GM06990 (cell line): ENCODE data around the gene PRSS48.
"Not testable (repeated sequence)": the region's sequence is repeated elsewhere in the genome, so short reads cannot be mapped to it uniquely, and the experiment has no call there.

ENCODE experiments used
- DNase-seq: peaks from one replicate; pipeline ENCODE4 v3.0.0-alpha.2; 2011; ENCODE audit not compliant: insufficient read length; ENCODE audit errors: extremely low read depth
- H3K27me3 ChIP-seq: replicated peaks from 2 replicates; pipeline ENCODE4 v1.6.0; 2011; ENCODE audit warnings: low read length; ENCODE audit not compliant: control insufficient read depth, insufficient read depth
- H3K36me3 ChIP-seq: 2 replicates; pipeline ENCODE4 v1.5.1; 2011; ENCODE audit warnings: low read length; ENCODE audit not compliant: control insufficient read depth, insufficient read depth
- H3K4me3 ChIP-seq: replicated peaks from 2 replicates; pipeline ENCODE4 v1.5.1; 2011; ENCODE audit warnings: low read depth, mild to moderate bottlenecking, control low read depth, low read length
- TF ChIP-seq, protein P1 (sequence below): IDR thresholded peaks from 2 replicates; pipeline ENCODE4 v1.5.1; 2011; ENCODE audit warnings: low read length, control low read depth, mild to moderate bottlenecking, inconsistent platforms; ENCODE audit not compliant: insufficient read depth, poor library complexity, severe bottlenecking

PRSS48 gene

DNA sequence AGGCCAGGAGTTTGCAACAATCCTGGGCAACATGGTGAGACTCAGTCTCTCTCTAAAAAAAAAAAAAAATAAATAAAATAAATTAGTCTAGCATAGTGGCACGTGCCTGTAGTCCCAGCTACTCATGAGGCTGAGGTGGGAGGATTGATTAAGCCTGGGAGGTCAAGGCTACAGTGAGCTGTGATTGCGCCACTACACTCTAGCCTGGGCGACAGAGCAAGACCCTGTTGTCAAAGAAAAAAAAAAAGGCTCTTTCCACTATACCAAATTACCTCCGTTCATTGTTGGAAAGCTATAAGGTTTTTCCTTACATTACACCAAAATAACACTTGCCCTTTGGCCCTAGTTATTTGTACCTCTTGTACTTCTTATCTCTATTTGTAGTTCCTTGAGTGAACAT lies 9.9 kb upstream of the PRSS48 start:
- DNase-seq, result no peak
- TF ChIP-seq, protein P1, sequence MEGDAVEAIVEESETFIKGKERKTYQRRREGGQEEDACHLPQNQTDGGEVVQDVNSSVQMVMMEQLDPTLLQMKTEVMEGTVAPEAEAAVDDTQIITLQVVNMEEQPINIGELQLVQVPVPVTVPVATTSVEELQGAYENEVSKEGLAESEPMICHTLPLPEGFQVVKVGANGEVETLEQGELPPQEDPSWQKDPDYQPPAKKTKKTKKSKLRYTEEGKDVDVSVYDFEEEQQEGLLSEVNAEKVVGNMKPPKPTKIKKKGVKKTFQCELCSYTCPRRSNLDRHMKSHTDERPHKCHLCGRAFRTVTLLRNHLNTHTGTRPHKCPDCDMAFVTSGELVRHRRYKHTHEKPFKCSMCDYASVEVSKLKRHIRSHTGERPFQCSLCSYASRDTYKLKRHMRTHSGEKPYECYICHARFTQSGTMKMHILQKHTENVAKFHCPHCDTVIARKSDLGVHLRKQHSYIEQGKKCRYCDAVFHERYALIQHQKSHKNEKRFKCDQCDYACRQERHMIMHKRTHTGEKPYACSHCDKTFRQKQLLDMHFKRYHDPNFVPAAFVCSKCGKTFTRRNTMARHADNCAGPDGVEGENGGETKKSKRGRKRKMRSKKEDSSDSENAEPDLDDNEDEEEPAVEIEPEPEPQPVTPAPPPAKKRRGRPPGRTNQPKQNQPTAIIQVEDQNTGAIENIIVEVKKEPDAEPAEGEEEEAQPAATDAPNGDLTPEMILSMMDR, result no peak
- H3K27me3 ChIP-seq, result no peaks in the 10 kb centered on the region; the same call in 1 of the 2 replicates
- H3K36me3 ChIP-seq, result no peaks in the 10 kb centered on the region
- no peak overlapping the region for H3K4me3 ChIP-seq

DNA sequence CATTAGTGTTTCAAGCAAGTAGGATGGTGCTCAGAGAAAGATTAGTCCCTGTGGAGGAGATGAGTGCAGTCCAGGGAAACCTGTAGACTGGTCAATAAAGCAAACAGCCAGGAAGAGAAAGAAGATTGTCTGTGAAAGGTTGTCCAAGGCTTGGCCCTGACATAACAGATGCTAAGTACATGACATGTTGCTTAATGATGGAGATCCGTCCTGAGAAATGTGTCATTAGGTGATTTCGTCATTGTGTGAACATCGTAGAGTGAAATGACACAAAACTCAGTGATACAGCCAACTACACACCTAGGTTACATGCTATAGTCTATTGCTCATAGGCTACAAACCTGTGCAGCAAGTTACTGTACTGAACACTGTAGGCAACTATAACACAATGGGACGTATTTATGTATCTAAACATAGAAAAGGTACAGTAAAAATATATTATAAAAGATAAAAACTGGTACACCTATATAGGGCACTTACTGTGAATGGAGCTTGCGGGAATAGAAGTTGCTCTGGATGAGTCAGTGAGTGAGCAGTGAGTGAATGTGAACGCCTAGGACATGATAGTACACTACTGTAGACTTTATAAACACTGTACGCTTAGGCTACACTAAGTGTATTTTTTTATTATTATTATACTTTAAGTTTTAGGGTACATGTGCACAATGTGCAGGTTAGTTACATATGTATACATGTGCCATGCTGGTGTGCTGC lies 9.0 kb upstream of the PRSS48 start:
- no peak overlapping the region for H3K4me3 ChIP-seq
- TF ChIP-seq, protein P1, result no peak
- H3K27me3 ChIP-seq, result no peaks in the 10 kb centered on the region; the same call in 1 of the 2 replicates
- H3K36me3 ChIP-seq, result no peaks in the 10 kb centered on the region
- no peak for DNase-seq

DNA sequence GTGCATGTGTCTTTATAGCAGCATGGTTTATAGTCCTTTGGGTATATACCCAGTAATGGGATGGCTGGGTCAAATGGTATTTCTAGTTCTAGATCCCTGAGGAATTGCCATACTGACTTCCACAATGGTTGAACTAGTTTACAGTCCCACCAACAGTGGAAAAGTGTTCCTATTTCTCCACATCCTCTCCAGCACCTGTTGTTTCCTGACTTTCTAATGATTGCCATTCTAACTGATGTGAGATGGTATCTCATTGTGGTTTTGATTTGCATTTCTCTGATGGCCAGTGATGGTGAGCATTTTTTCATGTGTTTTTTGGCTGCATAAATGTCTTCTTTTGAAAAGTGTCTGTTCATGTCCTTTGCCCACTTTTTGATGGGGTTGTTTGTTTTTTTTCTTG lies 8.1 kb upstream of the PRSS48 start:
- not testable (repeated sequence) for DNase-seq, H3K27me3 ChIP-seq, H3K36me3 ChIP-seq, H3K4me3 ChIP-seq

DNA sequence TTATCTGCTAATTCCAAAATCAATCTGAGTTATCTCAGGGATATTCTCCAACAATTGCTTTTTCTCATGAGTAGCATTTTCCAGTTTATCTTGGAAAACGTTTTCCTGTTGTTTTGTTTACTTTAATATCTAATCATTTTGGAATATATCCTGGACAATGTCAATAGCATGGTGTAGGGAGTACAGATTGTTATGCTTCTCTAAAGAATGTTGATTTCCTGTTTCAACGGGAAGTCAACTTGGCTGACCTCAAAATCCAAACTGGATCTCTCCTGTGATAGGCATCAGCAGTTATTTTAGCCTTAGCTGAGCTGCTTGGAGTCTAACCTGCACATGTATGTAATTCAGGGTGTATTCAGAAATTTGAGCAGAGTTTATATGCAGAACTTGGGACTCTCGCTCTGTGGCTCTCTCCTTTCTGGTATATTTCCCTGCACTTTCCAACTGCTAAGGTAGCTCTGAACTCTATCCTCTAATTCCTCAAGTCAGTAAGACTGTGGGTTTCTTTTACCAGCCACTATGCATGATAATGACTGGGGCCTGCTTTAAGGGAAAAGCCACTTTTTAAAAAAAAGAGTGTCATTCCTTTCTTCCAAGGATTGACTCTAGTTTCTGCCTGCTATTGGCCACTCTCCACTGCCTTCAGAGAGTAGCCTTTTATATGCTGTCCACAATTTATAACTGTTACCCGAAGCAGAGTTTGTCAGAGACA lies 7.7 kb downstream of the PRSS48 start:
- Histone ChIP-seq H3K27me3 (no peaks in the 10 kb centered on the region), H3K36me3 (no peaks in the 10 kb centered on the region), H3K4me3 (no peak overlapping the region)
- DNase-seq, result no peak
- TF ChIP-seq, protein P1, result no peak

DNA sequence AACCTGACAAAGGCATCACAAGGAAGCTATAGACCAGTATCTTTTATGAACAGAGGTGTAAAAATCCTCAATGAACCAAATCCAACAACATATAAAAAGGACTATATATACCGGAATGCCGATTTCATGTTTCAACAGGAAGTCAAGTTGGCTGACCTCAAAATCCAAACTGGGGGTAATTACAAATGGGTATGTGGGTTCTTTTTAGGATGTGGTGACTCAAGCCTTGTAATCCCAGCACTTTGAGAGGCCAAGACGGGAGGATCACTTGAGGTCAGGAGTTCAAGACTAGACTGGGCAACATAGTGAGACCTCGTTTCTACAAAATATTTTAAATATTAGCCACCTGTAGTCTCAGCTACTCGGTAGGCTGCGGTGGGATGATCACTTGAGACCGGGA lies 10.4 kb downstream of the PRSS48 start:
- H3K36me3 ChIP-seq, result no peaks in the 10 kb centered on the region
- H3K27me3 ChIP-seq, result no peaks in the 10 kb centered on the region
- no peak for DNase-seq
- no peak overlapping the region for H3K4me3 ChIP-seq
- TF ChIP-seq, protein P1, result no peak

DNA sequence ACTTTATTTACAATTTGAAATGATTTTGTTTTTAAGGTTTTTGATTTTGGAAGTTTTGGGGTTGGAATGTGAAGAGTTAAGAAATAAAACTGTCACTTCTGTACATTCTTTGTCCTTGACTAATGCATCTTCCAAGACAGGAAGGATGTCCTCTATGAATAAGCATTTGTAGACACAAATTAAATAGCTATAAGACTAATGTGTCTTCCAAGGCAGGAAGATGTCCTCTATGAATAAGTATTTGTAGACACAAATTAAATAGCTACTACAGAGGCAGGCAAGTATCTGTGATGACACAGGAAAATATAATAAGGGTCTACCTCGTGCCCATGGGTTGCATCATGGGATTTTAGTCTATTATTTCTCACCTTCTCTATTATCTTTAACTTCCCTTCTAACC lies 14.5 kb downstream of the PRSS48 start:
- Histone ChIP-seq H3K4me3 (no peak overlapping the region), H3K36me3 (no peaks in the 10 kb centered on the region), H3K27me3 (no peaks in the 10 kb centered on the region)
- TF ChIP-seq, protein P1, result no peak
- no peak for DNase-seq
